Osteocyte (in vitro differentiated cells): ENCODE data around the gene SLC2A9. TPM values are rescaled to one million over a fixed set of nuclear protein-coding genes. Genes with fewer than 3 reads are reported as not detected.

ENCODE experiments used
- DNase-seq: peaks from one replicate; pipeline ENCODE4 v3.0.0; 2021; ENCODE audit warnings: mixed read lengths; ENCODE audit not compliant: unreplicated experiment; ENCODE audit errors: extremely low spot score
- H3K27ac Mint-ChIP-seq: one replicate; pipeline ENCODE4 v1.8.0; 2021; ENCODE audit warnings: mild to moderate bottlenecking, mixed read lengths; ENCODE audit not compliant: unreplicated experiment
- H3K27me3 Mint-ChIP-seq: one replicate; pipeline ENCODE4 v1.8.0; 2021; ENCODE audit warnings: mixed read lengths; ENCODE audit not compliant: unreplicated experiment
- H3K36me3 Mint-ChIP-seq: one replicate; pipeline ENCODE4 v1.8.0; 2021; ENCODE audit warnings: mixed read lengths; ENCODE audit not compliant: unreplicated experiment
- H3K4me1 Mint-ChIP-seq: one replicate; pipeline ENCODE4 v1.8.0; 2021; ENCODE audit warnings: mixed read lengths; ENCODE audit not compliant: unreplicated experiment
- H3K4me3 Mint-ChIP-seq: one replicate; pipeline ENCODE4 v1.8.0; 2021; ENCODE audit warnings: mild to moderate bottlenecking, moderate library complexity, mixed read lengths; ENCODE audit not compliant: unreplicated experiment
- H3K9me3 Mint-ChIP-seq: one replicate; pipeline ENCODE4 v1.8.0; 2021; ENCODE audit warnings: mixed read lengths; ENCODE audit not compliant: unreplicated experiment
- total RNA-seq: library from RNA; stranded (reverse); gene quantifications from 2 replicates; pipeline ENCODE4 v1.2.1, GENCODE V29; 2021
- TF ChIP-seq, protein P1 (sequence below): fragments of 200-600 bp; sonication (generic); IDR thresholded peaks from 2 replicates; pipeline ENCODE4 v1.5.0; 2021; ENCODE audit warnings: antibody characterized with exemption, mild to moderate bottlenecking, moderate library complexity

Gene SLC2A9
- total RNA-seq, 1 donor from 2014 or later, result 0.43 TPM

- Mint-ChIP-seq H3K4me3 (no peak overlapping the region), H3K36me3 (no peaks in the 10 kb centered on the region), H3K9me3 (no peaks in the 10 kb centered on the region), H3K27ac (no peak overlapping the region), H3K27me3 (no peaks in the 10 kb centered on the region), H3K4me1 (no peaks in the 10 kb centered on the region)
- no peak for DNase-seq
- TF ChIP-seq, protein P1, sequence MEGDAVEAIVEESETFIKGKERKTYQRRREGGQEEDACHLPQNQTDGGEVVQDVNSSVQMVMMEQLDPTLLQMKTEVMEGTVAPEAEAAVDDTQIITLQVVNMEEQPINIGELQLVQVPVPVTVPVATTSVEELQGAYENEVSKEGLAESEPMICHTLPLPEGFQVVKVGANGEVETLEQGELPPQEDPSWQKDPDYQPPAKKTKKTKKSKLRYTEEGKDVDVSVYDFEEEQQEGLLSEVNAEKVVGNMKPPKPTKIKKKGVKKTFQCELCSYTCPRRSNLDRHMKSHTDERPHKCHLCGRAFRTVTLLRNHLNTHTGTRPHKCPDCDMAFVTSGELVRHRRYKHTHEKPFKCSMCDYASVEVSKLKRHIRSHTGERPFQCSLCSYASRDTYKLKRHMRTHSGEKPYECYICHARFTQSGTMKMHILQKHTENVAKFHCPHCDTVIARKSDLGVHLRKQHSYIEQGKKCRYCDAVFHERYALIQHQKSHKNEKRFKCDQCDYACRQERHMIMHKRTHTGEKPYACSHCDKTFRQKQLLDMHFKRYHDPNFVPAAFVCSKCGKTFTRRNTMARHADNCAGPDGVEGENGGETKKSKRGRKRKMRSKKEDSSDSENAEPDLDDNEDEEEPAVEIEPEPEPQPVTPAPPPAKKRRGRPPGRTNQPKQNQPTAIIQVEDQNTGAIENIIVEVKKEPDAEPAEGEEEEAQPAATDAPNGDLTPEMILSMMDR, result no peak
Observed at GRCh38 chr4:9889306-9889705, 132.0 kb downstream of the SLC2A9 start.

GRCh38 chr4:9885958-9886357, 135.3 kb downstream of the SLC2A9 start:
- no peaks in the 10 kb centered on the region for H3K9me3 Mint-ChIP-seq
- H3K36me3 Mint-ChIP-seq, result no peaks in the 10 kb centered on the region
- no peaks in the 10 kb centered on the region for H3K4me1 Mint-ChIP-seq
- DNase-seq, result no peak
- no peak overlapping the region for H3K27ac Mint-ChIP-seq
- no peaks in the 10 kb centered on the region for H3K27me3 Mint-ChIP-seq
- TF ChIP-seq, protein P1, result no peak
- H3K4me3 Mint-ChIP-seq, result no peak overlapping the region

DNA sequence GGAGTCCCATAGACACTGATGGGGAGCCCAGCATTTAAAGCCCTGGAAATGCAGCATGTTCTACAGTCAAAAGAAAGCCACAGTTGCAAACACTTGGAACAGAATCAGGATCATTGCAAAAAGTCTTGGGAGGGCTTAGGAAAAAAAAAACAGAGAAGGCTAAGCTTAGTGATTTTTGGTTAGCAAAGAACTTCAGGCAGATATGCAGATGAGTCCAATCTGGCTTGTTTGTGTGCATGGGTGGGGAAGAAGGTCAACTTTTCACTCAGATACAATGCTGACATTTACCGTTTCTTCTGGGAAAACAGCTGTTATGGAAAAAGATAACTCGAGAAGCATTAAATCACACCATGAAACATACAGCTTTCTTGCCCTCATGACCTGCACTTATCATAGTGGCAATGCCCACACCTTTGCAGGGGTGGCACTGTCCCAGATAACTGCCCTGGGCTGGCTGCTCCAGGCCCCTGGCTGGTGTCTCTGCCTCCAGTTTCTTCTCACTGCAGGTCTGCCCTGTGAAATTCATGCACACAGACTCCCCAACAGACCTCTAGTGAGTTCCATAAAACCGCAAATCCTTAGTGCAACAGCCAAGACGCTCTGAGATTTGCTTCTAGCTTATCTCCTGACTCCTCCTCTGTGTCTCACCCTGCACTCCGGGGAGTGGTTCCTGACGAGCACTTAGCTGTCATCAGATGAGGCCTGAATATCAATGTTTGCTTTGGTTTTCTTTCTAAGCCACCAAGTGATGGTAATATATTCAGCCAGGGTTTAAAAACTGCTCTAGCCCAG, 140.7 kb downstream of the SLC2A9 start:
- H3K27me3 Mint-ChIP-seq, result no peaks in the 10 kb centered on the region

DNA sequence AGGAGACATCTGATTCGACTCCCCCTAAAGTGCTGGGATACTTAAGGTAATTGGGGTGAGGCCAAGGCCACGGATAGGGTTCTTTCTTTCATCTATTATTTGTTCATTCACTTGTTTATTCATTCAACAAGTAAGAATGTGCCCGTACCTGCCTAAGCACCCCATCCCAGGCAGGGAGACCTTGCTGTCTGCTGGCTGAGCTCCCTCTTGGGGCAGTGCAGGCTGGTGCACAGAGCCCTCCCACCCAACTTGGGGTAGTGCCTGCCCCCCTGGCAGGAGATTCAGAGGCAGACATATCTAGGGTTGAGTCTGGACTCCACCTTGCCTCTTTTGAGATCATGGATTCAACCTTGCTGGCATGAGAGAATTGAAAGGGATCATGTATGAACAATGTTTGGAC, 144.2 kb downstream of the SLC2A9 start:
- H3K27ac Mint-ChIP-seq, result no peak overlapping the region
- no peak for DNase-seq
- TF ChIP-seq, protein P1, result no peak
- no peaks in the 10 kb centered on the region for H3K27me3 Mint-ChIP-seq
- no peaks in the 10 kb centered on the region for H3K4me1 Mint-ChIP-seq
- no peaks in the 10 kb centered on the region for H3K36me3 Mint-ChIP-seq
- H3K9me3 Mint-ChIP-seq, result no peaks in the 10 kb centered on the region
- H3K4me3 Mint-ChIP-seq, result no peak overlapping the region

More for the DNA sequence above, 140.7 kb downstream of the SLC2A9 start:
- no peaks in the 10 kb centered on the region for H3K9me3 Mint-ChIP-seq
- no peak overlapping the region for H3K27ac Mint-ChIP-seq
- H3K4me1 Mint-ChIP-seq, result no peaks in the 10 kb centered on the region
- no peak for DNase-seq
- no peak overlapping the region for H3K4me3 Mint-ChIP-seq
- H3K36me3 Mint-ChIP-seq, result no peaks in the 10 kb centered on the region
- TF ChIP-seq, protein P1, result no peak

DNA sequence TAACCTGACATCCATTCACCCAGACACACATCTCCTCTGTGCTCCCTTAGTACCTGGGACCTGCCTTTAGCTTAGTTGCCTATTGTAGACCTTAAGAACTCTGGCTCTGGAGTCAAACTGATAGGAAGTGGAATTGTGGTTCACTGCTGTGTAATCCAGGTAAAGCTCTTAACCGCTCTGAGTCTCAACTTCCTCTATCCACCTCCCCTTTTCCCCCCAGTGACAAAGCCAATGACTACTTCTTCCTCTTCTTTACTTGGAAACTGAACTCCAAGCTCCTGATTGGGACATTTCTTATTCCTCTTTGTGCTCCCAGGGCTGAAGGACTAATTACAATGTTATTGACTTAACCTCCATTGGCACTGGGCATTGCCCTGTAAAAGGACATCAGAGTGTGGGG, 145.8 kb downstream of the SLC2A9 start:
- H3K4me3 Mint-ChIP-seq, result no peak overlapping the region
- H3K27ac Mint-ChIP-seq, result no peak overlapping the region
- H3K27me3 Mint-ChIP-seq, result no peaks in the 10 kb centered on the region
- no peak for DNase-seq
- H3K9me3 Mint-ChIP-seq, result no peaks in the 10 kb centered on the region
- TF ChIP-seq, protein P1, result no peak
- no peaks in the 10 kb centered on the region for H3K36me3 Mint-ChIP-seq
- no peaks in the 10 kb centered on the region for H3K4me1 Mint-ChIP-seq
